ENCODE results near the gene PARVB.
A peak's percentile ranks its signal among the peaks of the same experiment; 100 is the strongest.

Gene PARVB

DNA sequence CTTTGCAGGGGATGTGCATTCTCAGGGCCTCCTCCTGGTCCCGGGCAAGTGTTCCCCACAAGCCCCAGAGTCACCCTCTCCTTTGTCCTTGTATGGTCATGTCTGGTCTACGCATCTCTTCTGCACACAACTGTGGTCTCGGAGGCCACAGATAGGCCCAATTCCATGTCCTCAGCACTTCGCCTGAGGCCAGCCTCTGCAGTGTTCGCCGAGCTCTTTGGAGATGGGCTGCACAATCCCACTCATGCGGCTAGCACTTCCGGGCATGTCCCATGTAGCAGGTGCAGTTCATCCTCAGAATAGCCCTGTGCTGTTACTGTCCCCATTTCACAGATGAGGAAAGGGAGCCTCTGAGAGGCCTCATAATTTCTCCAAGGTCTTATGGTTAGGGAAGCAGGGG, 164.2 kb downstream of the PARVB start:
- DNase-seq, result no peak

DNA sequence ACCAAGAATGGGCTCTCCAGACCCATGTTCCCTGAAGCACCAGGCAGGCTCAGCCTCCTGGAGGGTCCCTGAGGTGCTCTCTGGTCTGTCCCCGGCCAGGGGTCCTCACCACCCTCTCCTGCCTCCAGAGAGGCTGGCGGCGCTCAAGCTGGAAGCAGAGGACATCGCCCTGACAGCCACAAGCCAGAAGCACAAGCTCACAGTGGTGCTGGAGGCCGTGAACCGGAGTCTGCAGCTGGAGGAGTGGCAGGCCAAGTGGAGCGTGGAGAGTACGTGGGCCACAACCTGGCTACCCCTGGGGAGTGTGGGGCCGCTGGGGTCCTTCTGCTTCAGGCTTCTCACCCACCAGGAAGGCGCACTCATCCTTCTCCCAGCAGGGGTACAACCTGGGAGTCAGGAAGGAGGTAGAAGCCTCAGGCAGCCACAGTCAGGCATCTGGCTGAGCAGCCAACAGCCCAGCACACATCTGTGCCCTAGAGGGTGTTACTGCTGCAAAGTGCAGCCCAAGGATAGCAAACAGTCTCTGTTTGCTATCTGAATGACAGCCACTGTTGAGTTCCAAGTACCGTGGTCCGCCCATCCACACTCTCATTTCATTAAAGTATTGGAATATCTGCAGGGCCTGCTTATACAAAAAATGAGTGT, 165.0 kb downstream of the PARVB start:
- DNase-seq, result no peak

DNA sequence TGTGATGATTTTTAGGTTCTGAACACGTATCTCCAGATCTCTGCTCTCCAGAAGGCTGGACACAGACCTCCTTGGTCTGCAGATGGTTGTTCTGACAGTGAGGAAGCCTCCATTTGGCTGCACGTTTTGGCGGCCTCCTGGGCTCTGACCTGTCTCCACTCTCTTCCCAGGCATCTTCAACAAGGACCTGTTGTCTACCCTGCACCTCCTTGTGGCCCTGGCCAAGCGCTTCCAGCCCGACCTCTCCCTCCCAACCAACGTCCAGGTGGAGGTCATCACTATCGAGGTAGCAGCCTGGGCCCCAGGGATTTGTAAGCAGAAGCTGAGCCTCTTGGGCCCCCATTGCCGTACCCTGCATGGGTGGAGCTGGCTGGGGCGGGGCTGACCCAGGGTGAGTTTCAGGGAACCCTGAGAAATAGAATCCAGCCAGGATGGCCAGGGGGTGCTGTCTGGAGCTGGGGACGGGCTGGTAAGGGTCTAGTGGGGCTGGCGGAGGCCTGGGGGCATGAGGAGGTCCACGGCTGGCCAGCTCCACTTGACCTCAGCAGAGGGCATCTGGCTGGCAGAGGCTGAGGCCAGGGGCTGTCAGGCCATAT, 166.4 kb downstream of the PARVB start:
- no peak for DNase-seq

DNA sequence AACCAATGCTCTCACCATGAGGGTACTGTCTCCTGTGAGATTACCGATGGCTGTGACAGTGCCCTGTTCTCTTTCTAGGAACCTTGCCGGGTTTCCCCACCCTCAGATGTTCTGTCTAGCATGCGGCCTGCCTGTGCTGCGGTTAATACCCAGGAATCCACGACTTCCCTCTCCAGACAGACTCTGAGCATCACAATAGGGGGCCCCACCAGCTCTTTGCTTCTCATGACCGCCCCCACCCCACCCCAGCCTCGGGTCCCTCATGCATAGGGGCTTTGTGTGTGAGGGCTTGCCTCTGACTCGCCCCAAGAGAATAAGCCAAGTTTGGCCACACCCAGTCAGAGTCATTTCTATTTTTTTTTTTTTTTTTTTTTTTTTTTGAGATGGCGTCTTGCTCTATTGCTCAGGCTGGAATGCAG, 166.9 kb downstream of the PARVB start:
- peak; percentile 28 for DNase-seq

DNA sequence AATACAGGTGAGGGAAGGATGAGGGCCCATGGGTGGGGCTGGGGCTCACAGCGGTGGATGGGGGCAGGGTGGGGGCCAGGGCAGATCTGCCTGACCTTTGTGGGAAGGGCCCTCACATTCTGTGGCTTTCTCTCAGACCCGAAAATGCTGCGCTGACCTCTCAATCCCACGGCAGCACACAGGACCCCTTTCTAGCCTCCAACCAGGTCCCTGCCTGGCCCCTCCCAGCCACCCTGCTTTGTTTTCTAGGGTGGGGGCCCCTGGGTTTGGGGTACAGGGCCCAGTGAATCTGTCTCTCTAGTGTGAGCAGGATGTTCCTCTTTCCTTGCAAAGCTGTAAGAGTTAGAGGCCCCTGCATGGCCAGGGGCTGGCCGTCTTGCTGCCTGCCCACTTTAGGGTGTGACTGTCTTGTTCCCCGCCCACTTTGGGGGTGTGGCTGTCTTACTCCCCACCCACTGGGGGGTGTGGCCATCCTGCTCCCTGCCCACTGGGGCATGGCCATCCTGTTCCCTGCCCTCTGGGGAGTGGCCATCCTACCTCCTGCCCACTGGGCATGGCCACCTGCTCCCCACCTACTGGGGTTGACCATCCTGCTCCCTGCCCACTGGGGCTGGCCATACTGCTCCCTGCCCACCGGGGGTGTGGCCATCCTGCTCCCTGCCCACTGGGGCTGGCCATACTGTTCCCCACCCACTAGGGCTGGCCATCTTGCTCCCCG, 168.2 kb downstream of the PARVB start:
- DNase-seq, result peak; percentile 37

DNA sequence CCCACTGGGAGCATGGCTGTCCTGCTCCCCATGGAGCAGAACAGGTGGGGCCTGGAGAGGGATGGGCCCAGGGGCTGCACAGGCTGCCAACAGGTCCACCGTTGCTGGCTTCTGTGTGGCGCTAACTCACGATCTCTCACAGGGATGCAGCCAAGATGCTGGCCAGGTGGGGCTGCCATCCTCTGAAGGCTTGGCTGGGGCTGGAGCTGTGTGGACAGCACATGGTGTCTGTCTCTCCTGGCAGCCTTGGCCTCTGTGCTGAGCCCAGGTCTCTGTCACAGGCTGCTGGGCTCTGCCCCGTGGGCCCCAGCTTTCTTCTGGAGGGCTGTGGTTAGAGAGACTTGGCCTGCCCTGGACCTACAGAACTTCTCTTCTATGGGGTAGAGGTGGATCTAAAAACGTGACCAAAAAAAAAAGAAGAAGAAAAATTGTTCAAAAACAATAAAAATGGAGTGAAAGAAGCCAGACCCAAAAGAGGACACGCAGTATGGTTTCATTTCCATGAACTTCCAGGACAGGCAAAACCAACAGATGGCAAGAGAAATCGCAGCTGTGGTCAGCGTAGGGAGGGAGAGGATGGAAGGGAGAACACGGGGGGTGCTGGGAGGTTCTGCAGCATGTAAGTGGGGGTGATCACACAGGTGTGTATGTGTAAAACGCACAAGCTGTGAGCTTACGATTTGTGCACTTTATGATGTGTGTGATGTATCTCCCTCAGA, 168.9 kb downstream of the PARVB start:
- DNase-seq, result no peak

DNA sequence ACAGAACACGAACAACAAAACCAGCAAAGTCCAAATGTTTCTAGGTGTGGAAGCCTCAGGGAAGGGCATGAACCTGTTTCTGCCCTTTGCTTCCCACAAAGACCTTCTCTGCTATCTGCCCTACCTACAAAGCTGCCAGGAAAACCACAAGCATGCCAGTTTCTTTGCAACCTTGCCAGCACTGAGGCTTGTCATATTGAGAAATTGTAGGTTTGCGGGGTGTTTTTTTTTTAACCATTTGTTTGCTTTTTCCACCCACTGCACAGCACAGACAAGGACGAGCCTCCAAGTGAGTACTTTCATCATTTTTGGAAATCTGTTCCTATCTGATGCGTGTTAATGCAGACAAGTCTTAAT, 169.4 kb downstream of the PARVB start:
- DNase-seq, result no peak

DNA sequence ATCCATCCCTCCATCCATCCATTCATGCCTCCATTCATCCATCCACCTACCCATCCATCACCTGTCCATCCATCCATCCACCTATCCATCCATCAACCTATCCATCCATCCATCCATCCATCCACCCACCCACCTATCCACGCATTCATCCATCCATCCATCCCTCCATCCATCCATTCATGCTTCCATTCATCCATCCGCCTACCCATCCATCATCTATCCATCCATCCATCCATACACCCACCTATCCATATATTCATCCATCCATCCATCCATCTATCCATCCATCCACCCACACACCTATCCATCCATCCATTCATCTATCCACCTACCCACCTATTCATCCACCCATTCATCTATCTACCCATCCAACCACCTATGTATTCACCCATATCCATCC, 170.5 kb downstream of the PARVB start:
- no peak for DNase-seq

DNA sequence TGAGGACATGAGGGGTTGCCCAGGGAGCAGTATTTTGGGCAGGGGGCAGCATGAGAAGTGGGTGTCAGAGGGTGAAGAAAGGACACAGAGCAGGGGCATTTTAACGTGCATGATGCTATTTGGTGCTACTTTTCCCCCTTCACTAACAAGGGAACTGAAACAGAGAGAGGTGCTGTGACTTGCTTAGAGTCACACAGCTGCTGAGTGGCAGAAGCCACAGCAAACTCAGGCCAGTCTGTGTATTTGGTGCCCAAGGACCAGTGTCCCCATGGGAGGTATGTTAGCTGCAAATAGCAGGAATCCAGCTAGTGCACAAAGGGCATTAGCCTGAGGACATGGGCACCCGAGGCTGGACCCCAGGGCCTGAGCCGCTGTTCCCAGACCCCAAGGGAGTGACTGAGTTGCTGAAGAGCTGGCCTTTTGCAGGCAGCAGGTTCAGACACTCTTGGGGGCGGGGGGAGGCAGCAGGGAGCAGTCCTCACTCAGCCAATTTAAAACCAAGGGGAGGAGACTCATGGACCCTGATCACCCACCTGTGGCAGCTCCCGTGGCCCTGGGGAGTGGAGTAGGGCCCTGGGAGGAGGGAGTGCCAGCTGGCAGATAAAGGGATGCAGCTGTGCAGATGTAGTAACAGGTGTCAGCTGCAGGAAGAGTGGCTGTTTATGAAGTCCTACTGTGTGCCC, 171.2 kb downstream of the PARVB start:
- no peak for DNase-seq

DNA sequence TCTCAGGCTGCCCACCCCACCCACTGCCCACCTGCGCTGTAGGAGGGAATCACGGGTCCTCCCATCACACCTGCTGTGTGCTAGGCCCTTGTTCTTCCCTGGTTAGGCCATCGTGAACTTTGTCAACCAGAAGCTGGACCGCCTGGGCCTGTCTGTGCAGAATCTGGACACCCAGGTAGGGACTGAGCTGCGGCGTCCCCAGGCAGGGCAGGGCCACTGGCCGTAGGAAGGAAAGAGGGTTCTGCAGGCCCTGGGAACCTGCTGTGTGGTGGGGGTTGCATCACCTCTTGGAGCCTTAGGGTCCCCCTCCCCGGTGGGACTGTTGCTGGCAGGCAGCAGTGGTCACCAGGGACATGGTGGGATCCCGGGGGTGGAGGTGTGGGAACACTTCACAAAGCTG, 172.1 kb downstream of the PARVB start:
- DNase-seq, result no peak

DNA sequence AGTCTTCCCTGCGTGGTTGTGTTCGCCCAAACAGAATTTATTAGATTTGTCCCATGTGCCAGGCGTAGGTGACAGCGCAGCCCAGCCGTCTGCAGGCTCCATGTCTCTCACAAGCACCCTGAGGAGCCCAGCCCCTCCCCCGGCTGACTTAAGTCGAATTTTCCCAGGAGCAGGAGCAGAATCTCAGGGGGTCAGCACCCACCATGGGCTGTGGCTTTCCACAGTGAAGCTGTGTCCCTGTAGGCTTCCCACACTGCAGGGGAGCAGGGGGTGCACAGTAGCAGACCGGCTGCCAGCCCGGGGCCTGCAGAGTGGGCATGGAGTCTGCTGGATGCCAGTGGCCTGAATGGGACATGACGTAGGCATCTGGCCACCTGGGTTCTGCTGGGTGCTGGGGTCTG, 172.6 kb downstream of the PARVB start:
- DNase-seq, result no peak

DNA sequence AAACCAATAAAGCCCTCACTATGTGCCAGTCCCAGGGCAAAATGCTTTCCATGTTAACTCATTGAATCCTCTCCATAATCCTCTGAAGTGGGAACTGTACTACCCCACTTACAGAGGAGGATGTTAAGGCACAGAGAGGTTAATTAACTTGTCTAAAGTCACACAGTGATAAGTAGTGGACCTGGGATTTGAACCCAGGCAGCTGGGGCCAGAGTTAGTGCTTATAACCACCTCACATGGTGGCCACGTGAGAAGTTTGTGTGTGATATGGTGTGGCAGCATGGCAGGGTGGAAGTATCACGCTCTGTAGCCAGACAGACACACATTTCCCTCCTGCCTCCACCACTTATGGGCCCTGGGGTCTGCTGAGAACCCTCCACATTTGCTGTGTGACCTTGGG, 173.2 kb downstream of the PARVB start:
- no peak for DNase-seq

DNA sequence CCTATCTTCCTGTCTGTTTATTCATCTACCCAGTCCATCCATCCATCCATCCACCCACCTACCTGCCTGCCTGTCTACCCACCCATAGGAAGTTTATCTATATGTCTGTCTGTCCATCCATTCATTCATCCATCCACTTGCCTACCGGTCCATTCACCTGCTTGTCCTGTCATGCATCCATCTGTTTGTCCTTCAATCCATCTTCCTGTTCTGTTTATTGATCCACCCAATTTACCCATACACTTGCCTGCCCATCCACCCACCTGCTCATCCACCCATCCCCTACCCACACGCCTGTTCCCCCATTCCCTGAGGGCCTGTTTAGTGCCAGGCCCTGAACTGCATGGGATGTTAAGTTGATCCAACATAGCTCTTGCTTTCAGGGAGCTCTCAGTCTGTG, 175.1 kb downstream of the PARVB start:
- no peak for DNase-seq

DNA sequence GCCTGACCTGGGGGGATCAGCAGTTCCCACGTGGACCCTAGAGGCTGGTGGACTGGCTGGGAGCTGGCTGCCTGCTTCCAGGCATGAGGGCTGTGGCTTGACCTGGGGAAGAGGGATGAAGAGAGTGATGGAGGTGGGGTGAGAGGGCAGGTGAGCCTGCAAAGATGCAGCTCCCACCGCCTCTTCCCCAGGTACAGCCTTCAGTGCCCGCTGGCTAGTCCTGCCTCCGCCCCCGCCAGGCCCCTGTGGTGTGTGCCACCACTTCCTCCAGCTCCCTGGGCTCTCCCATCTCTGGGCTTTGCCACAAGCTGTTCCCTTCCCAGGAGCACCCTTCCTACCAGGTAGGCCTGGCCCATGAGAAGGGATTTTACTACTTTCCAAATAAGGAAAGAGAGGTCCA, 175.8 kb downstream of the PARVB start:
- DNase-seq, result no peak

DNA sequence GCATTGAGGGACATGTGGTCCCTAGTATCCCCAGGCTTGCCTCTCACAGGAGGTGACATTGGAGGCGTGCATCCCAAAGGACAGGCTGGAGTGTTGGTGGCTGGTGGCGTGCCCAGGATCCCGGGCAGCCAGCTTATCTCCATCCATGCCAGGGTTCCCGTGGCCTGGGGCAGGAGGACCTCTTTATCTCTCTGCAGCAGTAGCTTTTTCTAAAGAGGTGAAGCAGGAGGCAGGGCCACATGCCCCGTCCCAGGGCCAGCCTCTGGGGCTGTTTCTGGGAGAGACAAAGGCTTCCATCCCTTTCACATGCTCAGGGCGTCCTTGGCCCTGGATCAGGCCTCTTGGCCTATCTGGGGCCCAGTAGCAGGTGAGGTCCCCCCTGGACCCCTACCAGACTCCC, 176.3 kb downstream of the PARVB start:
- DNase-seq, result no peak

DNA sequence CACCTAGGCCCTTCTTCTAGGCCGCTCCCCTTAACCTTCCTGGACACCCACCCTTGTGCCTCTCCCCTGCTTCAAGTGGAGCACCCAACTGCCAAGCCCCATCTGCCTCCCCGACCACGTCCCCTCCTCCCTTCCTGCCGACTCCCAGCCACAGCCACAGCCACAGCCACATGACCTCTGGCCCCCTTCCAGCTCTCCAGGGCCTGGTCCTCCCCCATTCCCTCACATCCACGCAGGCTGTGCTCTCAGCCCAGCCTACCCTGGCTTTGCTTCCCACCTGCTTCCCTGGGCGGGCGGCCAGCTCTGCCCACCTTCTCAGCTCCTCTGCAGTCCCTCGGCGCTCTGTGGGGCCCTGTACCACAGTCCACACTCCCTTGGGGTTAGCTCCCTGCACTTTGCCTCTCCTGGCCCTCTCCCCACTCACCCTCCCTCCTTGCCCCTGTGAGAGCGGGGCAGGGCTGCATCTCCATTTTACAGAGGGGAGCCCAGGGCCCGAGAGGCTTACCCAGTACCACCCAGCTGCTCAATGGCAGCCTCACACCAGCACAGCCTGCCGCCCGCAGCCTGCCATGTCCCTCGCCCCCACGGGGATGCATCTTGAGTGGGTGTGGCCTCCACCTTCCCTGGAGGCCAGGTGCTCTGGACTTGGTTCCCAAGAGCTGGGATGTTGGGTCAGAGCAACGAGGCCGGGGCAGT, 176.9 kb downstream of the PARVB start:
- no peak for DNase-seq

DNA sequence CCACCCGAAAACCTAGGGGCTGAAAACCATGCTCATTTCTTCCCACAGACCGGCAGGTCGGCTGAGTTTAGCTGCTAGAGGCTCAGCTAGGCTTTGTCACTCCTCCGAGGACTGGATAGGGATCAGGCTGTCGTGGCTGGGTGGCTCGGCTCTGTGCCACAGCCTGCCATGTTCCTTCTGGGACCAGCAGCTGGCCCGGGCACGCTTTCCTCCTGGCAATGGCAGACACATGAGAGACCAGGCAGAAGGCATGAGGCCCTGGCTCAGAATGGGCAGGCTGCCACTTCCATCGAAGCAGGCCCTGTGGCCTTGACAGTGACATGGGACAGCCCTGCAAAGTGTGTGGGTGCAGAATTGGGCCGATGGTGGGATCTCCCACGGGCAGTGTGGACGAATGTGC, 177.6 kb downstream of the PARVB start:
- DNase-seq, result no peak

DNA sequence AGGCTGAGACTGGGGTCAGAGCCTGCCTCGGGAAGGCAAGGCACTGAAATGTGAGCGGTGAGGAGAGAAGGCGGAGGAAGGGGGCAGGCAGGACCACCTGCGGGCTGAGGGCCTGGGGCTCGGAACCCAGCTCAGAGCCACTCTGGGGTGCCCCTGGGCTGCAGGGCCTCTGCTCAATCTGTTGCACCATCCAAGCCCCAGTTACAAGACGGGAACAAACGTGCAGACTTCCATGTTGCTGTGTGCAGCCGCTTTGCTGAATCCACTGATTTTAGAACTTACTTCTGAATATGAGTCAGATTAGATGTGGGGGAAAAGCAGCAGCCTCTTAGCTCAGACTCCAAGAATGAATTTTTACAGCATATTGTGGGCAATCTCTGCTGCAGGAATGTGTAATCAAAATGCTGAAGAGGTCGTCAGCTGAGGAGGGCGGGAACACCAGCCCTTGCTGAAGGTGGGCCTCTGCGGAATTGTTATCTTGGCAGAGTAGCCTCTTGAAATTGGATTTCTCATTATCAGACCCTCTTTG, 178.2 kb downstream of the PARVB start:
- DNase-seq, result no peak

DNA sequence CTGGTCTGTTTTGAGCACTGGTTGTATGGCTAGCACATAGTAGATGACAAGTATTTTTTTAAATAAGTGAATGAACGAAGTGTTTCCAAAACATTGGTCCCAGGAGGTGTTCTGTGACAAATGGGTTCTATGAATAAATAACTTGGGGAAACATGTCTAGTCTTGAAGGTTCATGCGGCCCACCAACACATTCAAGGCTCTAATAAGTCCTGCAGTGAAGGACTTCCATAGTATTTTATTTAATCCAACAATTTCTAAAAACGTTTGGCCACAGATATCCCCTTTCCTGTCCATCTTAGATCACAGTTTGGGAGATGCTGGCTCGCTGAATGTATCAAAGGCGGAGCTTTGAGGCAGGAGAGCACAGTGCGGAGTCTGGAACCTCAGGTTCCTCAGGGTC, 179.1 kb downstream of the PARVB start:
- no peak for DNase-seq

DNA sequence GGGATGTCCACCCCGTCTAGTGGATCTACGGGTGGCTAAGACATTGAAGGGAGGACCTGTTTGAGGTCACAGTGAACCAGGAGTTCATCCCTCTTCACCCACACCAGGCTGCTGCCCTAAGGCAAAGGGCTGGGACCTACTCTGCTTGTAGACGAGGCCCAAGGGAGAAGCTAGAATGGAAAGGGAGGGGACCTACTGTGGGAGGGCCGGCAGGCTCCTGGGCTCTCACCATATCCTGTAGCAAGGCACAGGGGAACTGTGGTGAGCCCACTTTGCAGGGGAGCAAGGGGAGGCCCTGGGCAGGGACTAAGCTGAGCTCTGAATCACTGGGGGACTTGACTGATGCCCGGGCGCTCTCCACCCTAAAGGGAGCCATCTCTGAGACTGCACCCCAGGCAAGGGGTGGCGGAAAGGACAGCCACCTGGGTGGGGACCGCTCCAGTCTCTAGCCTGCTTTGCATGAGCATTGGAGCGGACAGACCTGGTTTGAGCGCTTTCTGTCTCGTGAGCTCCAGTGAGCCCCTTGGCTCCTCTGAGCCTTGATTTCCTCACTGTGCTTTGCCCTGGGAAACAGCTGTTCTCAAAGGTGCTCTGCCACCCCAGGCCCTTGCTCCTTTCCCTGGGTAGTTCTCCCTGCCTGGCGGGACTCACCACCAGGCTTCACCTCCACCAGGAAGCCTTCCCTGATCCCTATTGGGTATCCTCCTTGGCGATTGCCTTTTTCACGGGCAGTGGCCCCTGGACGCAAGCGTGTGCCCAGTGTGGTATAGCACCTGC, 180.8 kb downstream of the PARVB start:
- DNase-seq, result no peak

DNA sequence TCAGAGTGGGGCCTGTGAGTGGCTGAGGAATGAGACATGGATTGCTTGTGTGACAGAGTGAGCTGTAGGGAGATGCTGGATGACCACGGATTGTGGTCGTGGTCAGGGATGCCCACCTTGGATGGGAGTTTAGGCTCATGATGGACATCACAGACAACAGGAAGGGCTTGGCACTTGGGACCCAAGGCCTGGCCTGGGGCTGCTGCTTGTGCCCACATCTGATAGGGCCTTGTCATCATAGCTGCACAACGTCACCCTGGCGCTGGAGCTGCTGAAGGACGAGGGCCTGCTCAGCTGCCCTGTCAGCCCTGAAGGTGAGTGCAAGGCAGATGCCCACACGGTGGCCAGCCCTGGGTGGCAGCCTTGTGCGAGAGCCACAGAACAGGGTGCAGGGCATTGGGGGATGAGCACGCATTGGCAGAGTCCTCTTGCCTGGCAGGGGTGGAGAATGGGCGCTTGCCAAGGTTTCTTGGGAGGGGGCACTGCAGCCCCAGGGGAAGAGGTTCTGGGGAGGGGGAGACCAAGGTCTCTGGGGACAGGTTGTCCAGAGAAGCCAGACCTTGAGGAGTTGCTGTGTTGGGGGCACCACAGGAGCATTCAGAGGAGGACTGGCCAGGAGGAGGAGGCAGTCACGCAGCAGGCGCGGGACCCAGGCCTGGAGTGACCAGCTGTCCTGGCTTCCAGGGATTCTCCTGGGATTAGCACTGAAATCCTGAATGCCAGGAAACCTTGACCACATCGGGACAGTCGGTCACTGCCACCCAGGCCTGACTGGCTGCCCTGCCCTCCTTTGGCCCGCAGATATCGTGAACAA, 181.6 kb downstream of the PARVB start:
- DNase-seq, result no peak
